HG03439 (cell line): ENCODE data around the gene RAB38.

Source experiments
- ATAC-seq: cut with Tn5 transposase; IDR thresholded peaks from one replicate; pipeline ENCODE4 v1.9.1; 2021; ENCODE audit warnings: mild to moderate bottlenecking, moderate library complexity; ENCODE audit not compliant: unreplicated experiment

The RAB38 gene

DNA sequence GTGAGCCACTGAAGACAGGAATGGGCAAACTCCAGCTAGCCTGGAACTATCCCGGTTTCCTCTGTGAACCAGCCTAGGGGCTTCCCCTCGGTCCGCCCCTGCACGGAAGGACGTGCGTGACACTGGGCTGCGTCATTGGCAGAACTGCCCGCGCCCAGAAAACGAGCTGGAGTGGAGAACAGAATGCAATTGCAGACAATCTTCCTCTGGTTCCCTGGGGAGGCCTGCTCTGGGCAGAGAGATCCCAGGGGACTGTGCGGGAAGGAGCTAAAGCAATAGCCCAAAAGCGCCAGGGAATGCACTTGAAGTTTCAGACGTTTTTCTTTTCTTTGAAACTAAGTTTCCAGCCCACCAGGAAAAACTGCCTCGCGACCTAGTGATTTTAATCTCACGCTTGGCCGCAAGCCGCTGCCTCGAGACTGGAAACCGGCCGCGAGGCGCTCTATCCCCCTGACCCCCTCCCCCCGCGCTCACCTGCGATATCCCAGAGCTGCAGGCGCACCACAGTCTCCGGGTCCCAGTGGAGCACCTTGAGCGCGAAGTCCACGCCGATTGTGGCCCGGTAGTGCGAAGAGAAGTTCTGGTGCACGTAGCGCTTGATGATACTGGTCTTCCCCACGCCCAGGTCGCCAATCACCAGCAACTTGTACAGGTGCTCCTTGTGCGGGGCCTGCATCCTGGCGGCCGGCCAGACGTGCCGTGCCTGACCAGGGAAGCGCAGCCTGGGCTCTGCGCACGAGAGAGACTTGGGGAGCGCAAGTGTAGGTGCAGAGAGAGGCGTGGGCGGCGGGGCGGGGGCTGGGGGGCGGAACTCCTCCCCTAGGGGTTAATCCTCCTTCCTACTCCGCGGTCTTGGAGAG, at the start of gene RAB38:
Gene RAB38 (minus strand): TSS at position 735 of the 860 bp plus-strand sequence. CDS start 59 bp downstream, at position 676.
- ATAC-seq: peak; percentile 61

DNA sequence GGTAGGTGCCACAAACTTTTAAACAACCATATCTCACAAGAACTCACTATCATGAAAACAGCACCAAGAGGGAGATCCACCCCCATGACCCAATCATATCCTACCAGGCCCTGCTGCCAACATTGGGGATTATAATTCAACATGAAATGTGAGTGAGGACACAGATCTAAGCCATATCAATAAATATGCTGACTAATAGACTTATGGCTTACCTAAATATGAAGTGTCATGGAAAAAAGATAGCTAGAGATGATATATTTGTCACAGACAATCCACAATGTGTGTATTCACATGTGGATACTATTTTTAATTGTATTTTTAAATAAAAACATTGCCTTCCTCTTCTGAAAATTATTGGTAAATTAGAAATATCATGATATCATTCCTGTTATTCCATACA, 38.2 kb upstream of the RAB38 start:
- ATAC-seq: no peak

DNA sequence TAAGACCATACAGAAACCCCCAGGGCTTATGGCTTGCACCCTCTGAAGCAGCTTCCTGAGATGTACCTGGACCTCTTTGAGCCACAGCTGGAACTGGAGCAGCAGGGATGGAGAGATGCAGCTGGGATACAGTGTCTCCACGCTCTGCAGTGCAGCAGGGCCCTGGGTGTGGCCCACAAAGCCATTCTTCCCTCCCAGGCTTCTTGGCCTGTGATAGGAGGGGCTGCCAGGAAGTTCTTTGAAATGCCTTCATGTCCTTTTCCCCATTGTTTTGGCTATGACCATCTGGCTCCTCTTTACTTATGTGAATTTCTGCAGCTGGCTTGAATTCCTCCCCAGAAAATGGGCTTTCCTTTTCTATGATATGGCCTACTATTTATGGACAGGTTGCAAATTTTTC, 37.1 kb upstream of the RAB38 start:
- ATAC-seq: no peak

DNA sequence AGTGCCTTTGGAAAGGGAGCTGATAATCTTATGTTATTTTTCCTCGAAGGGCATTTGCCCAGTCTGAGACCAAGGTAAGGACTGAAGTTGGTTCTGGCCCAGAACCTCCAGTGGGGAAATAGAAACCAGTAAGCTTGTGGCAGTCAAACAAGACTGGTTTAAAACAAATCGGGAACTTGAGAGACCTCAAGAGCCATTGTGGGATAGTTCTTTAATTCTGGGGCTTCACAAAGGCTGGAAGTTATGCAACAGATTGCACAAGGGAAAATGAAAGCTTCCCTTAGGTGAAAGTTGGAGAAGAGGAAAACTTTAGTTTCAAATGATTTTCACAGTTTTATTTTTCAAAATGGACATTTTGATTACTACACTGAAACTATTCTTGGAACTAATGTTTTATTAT, 33.5 kb upstream of the RAB38 start:
- no peak for ATAC-seq

DNA sequence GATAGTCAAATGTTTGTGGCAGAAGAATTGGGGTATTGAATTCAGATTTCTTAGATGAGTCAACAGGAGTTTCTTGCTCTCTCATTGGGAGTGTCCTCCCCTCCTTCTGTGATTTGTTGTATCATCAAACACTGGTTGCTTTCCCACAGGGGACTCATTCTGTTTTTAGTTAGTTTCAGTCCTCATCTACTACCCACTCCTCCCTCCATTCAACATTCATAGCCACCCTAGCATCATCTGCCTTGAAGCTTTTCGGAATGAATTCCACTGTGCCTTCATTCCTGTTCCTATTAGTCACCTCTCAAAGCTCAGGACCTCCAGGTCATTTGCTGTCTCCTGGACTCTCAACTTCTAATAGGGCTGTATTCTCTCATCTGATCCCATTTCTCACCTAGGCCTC, 31.5 kb upstream of the RAB38 start:
- no peak for ATAC-seq

DNA sequence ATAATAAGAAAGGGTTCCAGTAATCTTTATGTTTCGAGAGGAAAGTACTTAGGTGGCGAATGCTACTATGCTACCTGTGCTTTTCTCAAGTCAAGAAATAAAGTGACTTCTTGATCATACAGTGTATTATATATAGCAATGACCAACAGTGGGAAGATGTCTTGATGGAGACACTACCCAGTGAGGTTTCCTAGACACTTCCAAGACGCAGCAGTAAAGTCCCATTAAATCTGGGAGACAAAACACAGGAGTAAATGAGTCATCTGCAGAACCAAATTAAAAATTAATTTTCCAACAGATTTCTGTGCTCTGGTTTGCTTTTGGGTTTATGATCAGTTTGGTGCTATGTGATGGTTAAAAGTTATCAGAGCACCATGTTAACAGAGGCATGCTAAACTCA, 29.1 kb upstream of the RAB38 start:
- ATAC-seq: no peak

DNA sequence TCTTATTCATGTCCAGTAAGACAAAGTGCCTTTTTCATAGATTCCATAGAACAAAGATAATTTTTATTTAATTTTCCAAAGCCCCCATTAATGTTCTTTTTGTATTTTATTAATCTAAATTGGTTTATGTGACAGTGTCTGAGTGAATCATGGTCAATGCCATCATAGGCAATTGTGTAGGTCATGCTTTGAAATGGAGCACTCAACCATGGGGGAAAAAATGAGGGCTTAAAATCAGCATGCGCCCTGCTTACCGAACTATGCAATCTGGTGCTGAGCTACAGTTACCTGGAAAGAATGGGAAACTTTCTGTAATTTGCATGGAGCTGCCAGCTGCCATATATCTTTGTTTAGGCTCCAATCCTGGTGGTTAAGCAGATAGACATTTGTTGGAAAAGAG, 28.4 kb upstream of the RAB38 start:
- ATAC-seq: no peak

DNA sequence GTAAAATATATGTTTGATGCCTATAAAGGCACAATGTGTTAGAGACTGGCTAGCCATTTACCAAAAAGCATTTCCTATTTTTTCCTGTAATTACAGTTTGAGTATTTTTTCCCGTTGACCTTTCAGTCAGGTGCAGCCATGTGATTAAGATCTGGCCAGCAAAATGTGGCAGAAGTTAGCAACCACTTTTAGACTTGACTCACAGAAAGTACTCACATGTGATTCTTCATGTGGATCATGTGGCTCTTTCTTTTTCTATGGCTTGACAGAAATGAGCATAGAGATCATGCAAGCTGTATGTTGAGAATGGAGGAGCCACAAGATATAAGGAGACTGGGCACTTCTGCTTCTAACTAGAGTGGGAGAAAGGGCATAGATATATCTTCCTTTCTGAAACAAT, 27.3 kb upstream of the RAB38 start:
- ATAC-seq: no peak

DNA sequence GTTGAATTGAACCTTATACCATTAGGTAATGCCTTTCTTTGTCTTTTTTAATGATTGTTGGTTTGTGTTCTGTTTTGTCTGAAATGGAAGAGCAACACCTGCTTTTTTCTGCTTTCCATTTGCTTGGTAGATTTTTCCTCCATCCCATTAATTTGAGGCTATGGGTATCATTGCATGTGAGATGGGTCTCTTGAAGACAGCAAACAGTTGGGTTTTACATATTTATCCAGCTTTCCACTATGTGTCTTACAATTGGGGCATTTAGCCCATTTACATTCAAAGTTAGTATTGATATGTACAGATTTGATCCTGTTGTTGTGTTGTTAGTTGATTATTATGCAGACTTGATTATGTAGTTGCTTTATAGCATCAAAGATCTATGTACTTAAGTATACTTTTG, 21.1 kb upstream of the RAB38 start:
- ATAC-seq: no peak

DNA sequence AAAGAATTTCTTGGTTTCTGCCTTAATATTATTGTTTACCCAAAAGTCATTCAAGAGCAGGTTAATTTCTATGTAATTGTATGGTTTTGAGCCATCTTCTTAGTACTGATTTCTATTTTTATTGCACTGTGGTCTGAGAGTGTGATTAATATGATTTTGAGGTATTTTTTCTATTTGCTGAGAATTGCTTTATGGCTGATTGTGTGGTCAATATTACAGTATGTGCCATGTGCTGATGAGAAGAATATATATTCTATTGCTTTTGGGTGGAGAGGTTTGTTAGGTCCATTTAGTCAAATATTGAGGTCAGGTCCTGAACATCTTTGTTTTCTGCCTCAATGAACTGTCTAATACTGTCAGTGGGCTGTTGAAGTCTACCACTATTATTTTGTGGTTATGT, 20.7 kb upstream of the RAB38 start:
- no peak for ATAC-seq

DNA sequence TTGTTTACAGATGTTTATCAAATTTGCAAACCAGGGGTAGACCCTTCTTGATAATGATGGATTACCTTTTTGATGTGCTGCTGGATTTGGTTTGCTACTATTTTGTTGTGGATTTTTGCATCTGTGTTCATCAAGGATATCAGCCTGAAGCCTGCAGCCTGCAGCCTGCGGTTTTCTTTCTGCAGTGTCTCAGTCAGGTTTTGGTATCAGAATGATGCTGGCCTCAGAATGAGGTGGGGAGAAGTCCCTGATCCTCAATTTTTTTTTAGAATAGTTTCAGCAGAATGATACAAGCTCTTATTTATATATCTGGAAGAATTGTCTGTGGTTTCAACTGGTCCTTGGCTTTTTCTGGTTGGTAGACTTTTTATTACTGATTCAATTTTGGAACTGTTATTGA, 19.7 kb upstream of the RAB38 start:
- ATAC-seq: no peak

DNA sequence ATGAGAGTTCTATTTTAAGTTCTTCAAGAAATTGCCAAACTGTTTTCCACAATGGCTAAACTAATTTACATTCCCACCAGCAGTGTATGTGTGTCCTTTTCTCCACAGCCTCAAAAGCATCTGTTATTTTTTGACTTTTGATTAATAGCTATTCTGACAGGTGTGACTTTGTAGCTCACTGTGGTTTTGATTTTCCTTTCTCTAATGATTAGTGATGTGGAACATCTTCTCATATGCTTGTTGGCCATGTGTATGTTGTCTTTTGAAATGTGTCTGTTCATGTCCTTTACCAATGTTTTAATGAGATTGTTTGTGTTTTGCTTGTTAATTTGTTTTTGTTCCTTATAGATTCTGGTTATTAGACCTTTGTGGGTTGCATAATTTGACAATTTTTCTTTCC, 18.0 kb upstream of the RAB38 start:
- no peak for ATAC-seq

DNA sequence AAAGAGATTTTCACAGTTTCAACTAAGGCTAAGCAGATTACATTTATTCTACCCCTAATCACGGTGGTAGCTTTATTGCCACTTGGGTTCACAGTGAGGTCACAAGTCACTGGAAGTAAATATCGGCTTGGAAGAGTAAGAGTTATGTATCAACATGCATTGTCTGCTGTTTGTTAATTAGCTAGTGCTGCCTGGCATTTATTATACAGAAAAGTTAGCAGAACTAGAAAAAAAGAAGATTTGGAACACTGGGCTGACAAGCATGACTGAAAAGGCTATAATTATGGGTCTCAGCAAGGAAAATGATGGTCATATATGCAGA, 13.7 kb upstream of the RAB38 start:
- no peak for ATAC-seq

DNA sequence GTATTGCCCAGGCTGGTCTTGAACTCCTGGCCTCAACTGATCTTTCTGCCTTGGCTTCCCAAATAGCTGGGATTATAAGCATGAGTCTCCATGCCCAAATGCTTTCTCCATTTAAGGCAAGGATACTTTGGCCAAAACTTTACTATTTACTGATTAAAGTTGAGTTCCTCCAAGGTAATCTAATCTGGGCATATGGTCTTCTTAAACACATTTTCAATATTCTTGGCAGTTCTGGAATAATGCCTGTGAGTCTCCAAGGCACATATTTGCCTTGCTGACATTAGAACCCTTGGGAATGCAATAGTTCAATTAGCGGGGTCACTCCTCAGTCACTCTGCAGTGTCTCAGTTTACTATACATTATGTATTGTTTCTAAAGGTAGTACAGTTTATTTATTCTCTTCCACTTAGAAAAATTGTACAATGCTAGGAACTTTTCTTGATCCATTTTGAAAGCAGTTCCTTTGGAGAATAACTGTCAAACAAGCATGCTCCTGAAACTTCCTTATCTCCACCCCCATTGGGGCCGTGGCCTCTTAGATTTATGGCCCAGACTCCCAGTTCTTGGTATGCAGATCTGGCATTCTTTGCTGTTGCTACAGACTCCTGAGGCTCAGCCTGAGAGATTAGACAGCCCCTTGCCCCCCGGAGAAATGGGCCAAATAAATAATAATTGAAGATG, 13.1 kb upstream of the RAB38 start:
- no peak for ATAC-seq

DNA sequence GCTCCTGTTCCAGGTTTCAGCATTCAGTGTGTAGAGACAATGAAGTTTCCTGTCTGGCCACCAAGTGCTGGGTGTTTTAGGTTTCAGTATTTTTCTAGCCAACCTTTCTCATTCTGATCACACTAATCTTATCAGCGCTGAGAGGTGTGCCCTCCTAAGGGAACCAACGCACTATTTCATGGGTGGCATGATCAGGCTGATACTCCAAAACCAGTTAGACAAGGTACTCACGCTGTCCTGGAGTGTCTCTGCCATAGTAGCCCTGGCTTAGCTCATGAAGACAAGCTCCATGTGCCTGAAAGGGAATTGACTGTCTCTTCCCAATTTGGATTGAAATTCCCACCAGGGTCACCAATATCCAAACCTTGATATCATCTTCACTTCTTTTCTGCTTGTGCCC, 8.0 kb upstream of the RAB38 start:
- no peak for ATAC-seq

DNA sequence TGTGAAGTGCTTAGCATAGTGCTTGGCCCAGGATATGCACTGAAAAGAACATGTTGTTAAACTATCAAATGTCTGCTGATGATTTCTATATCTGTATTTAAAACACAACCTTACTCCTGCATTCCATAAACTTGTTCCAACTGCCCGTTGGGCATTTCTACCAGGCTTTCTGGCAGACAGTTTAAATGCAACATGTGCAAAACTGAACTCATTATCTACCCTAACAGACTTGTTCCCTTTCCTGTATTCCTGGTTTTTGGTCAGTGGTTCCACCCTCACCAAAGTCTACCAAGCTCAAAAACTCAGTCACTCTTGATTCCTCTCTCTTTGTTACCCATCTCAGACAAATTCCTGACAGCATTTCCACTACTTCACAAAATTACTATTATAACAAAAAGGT, 6.5 kb upstream of the RAB38 start:
- ATAC-seq: no peak

DNA sequence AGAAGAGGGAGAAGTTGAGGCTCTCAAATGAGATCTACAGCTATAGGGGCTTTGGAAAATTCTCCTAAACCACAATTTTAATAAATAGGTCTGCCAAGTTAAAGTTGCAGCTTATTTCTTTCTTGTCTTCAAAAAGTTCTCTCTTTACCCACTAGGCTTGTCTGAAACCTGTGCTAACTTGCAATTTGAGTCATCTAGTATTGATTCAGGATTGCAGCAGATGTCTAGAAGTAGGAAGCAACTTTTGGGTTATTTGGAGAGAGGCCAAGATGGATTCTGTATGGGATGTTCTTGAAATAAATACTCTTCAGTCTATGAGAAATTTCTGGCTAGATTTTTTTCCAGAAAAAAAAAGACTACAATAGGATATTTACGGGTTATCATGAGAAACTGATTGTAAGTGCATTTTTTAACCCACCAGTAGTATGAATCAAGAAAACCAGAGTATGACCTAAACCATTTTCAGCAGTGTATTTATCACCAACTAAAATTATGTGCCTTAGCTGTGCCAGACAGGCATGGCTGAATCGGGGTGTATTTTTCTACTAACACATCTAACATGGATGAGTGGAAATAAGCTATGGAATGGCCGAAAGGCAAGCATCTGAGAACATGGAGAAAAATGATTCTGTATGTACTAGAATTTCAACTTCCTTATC, 4.9 kb upstream of the RAB38 start:
- no peak for ATAC-seq

DNA sequence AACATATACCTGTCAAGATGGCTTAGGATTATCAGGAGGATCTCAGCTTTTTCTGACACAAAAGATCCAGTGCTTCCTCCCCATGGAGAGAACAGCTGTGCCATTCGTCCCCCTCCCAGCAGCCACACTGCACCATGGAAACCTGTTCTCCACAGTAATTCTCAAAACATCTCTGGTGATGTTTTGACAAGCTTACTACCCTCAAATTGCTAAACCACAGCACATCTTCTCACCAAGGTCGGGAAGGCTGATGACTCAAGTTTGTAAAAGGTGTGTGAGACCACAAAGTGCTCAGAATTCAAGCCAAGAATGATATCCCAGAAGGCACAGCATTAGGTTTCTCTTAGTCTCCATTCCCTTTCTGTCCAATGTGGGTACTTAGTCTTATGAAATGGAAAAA, 3.9 kb upstream of the RAB38 start:
- ATAC-seq: peak; percentile 59

DNA sequence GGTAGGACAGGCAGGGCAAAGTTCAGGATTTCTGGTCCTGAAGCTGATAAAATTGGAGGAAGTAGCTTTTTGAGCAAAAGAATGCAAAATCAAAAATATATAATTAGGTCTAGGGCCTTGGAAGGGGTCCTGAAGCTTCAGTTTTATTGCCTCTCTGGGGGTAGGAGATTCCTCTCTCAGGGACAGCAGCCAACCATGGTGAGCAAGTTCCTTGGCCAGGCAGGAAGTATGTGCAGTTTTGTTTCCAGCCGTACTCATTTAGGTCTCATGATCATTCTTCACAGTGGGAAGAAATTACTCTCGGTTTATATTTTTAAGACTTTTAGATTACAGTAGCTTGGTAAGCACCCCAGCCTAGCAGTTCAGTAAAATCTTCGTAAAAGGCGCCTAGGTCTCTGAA, 2.9 kb upstream of the RAB38 start:
- no peak for ATAC-seq

DNA sequence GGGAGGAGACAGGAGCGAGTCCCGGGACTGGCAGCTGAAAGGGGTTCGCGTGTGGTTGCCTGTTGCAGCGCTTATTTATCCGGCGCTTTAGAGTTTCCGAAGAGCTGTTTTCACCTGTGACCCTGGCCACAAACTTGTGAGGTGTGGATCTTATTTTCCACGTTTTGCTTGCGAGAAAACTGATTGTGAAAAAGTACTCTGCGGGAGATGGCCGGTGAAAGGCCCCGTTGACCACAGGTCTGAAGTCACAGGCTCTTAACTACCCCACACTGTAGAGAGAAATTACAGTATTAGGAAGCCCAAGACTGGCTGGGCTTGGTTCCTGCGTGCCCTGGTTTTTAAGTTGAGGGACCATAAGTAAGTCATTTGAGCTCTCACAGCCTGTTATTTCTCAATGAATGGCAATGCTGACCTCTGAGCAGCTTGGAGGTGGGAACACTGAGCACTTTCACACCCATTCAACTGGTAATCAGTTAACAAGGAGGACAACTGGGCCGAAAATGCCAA, 379 bp upstream of the RAB38 start:
- ATAC-seq: no peak

DNA sequence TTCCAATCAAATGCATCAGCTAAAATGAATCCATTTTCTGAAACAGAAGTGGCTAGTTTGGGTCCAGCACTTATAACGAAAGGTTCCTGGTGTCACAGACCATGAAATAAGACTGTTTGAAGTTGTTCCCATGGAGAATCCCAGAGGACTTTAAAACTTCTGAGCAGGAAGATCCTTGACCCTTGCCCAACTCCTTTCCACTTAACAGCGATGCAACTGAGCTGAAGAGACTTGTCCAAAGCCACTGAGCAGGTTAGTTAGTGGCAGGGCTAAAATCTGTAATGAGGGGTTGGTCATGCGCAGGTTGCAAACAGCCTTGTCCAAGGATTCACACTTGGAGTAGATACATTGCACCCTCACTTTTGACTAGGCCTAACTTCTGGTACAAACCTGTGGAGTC, 1.3 kb downstream of the RAB38 start:
- ATAC-seq: no peak

DNA sequence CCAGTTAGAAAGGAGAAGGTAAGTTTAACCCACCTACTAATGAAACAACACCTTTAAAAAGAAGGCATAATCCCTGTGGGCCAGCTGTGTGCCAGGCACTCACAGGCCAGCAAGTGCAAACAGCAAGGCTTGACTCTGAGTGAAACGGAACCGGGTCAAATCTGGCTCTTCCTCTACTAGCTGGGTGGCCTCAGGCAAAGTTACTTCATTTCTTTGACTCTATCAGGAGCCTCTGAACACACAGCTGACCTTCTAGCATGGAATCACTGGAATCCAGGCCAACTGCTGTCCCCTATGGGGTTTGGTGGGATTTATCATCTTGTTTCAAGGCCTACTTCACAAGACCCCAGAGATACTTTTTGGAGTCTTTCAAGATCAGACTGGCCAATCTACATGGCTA, 3.3 kb downstream of the RAB38 start:
- no peak for ATAC-seq
